Psoas muscle (tissue), 8 donors: ENCODE data around the gene SYNPR. TPM values are rescaled to one million over a fixed set of nuclear protein-coding genes. Genes with fewer than 3 reads are reported as not detected.

Experiments
- ATAC-seq, 4 donors: fragments of 200-7000 bp; cut with Tn5 transposase; one replicate each; pipeline ENCODE4 v1.9.1; 2020; ENCODE audit warnings: moderate library complexity in 3 of 4, mild to moderate bottlenecking in 2 of 4
- DNase-seq, 2 donors: peaks; one replicate each; pipeline ENCODE4 v3.0.0-alpha.2; 2020
- H3K27ac ChIP-seq: fragments of 200-600 bp; one replicate; pipeline ENCODE4 v1.8.0; 2022
- H3K27me3 ChIP-seq, 3 donors: fragments of 200-600 bp in 1 of 3; one replicate each; pipeline versions ENCODE4 v1.6.1 to v1.8.0; 2013 to 2022; ENCODE audit warnings: low read length in 2 of 3, mild to moderate bottlenecking in 2 of 3, moderate library complexity in 1 of 3; ENCODE audit not compliant: insufficient read depth in 3 of 3
- H3K36me3 ChIP-seq, 2 donors: fragments of 200-600 bp in 1 of 2; one replicate each; pipeline versions ENCODE4 v1.6.1 to v1.8.0; 2013 to 2022; ENCODE audit warnings: low read depth in 1 of 2, mild to moderate bottlenecking in 1 of 2, moderate library complexity in 1 of 2; ENCODE audit not compliant: insufficient read depth in 1 of 2
- H3K4me1 ChIP-seq: fragments of 200-600 bp; one replicate; pipeline ENCODE4 v1.8.0; 2022
- H3K4me3 ChIP-seq: fragments of 200-600 bp; one replicate; pipeline ENCODE4 v1.8.0; 2022; ENCODE audit warnings: mild to moderate bottlenecking
- H3K9me3 ChIP-seq: fragments of 200-600 bp; one replicate; pipeline ENCODE4 v1.8.0; 2022
- WGBS, 3 donors: extraction: QIAGEN DNeasy Blood & Tissue Kit; methylation state at CpG; one replicate each; pipeline versions ENCODE4 v1.1.6 to v1.1.7; 2013; 5-methylcytosine and 5-hydroxymethylcytosine counted together
- intact Hi-C, 2 donors: fragments of 100-400 bp; cut with DNase I; formaldehyde crosslinking; loops; one replicate each; pipeline versions ENCODE4 v1.11.0 to v1.14.2; 2022
- polyA plus RNA-seq, 3 donors: library from polyadenylated mRNA; stranded (reverse); fragments of 200-250 nt; gene quantifications; one replicate each; pipeline ENCODE4 v1.2.3, GENCODE V29; 2013
- total RNA-seq, 4 donors: library from RNA; stranded (reverse); fragmentation: NEBNext Ultra II Directional in 2 of 4; extraction: Animal tissue kit (Norgen Biotek cat#: 25700) in 2 of 4; gene quantifications; one replicate each; pipeline versions ENCODE4 v1.2.1 to v1.2.4, GENCODE V29; 2021 to 2023
- TF ChIP-seq, protein P1 (sequence below): fragments of 200-600 bp; IDR thresholded peaks from one replicate; pipeline ENCODE4 v1.8.0; 2022; ENCODE audit warnings: antibody characterized with exemption
- donor health status: healthy with polysubstance abuse.
- donor health status: DM: no; HTN: no; CAD: no; lungs with moderate emphysema.
- donor health status: Bipolar disorder and iron deficiency.
- donor health status: healthy.
- donor health status: DM: yes; HTN: yes; CAD: no.
- donor health status: DM: no; HTN: no; CAD: no.
- donor health status: DM: no; HTN: no; CAD: no.
- donor health status: DM: yes; HTN: yes; CAD: no.

The SYNPR gene
- total and polyA plus RNA-seq, 7 donors = 0.03 TPM; not detected in 6

DNA sequence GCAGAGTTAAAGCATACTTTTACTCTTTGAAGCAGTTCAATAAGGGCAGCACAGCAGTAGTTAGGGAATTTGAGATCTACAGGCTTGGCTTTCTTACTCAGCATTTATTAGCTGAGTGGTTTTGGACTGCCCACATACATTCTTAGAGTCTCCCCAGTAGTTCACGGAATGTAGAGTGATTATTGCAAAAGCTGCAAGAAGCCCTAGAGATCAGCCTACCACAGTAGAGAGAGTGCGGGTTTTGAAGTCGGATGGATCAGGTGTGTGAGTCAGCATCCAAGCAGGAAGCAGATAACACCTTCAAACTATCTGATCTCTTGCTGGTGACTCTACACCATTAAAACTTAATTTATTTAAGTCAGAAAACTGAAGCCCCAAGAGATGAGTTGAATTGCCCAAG is 171.9 kb downstream of the SYNPR start:
- no peaks in the 10 kb centered on the region for H3K9me3 ChIP-seq
- no peaks in the 10 kb centered on the region for H3K4me1 ChIP-seq
- no peak overlapping the region for H3K27ac ChIP-seq
- no peaks in the 10 kb centered on the region for H3K27me3 ChIP-seq
- intact Hi-C loops = no loop called here
- no peak overlapping the region for H3K4me3 ChIP-seq
- no peak for ATAC-seq
- DNase-seq = no peak
- 79 to 82% (median 79%) methylated on average over 3 of the region's 3 CpGs for WGBS, 3 donors
- no peaks in the 10 kb centered on the region for H3K36me3 ChIP-seq
- TF ChIP-seq, protein P1, sequence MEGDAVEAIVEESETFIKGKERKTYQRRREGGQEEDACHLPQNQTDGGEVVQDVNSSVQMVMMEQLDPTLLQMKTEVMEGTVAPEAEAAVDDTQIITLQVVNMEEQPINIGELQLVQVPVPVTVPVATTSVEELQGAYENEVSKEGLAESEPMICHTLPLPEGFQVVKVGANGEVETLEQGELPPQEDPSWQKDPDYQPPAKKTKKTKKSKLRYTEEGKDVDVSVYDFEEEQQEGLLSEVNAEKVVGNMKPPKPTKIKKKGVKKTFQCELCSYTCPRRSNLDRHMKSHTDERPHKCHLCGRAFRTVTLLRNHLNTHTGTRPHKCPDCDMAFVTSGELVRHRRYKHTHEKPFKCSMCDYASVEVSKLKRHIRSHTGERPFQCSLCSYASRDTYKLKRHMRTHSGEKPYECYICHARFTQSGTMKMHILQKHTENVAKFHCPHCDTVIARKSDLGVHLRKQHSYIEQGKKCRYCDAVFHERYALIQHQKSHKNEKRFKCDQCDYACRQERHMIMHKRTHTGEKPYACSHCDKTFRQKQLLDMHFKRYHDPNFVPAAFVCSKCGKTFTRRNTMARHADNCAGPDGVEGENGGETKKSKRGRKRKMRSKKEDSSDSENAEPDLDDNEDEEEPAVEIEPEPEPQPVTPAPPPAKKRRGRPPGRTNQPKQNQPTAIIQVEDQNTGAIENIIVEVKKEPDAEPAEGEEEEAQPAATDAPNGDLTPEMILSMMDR = no peak

DNA sequence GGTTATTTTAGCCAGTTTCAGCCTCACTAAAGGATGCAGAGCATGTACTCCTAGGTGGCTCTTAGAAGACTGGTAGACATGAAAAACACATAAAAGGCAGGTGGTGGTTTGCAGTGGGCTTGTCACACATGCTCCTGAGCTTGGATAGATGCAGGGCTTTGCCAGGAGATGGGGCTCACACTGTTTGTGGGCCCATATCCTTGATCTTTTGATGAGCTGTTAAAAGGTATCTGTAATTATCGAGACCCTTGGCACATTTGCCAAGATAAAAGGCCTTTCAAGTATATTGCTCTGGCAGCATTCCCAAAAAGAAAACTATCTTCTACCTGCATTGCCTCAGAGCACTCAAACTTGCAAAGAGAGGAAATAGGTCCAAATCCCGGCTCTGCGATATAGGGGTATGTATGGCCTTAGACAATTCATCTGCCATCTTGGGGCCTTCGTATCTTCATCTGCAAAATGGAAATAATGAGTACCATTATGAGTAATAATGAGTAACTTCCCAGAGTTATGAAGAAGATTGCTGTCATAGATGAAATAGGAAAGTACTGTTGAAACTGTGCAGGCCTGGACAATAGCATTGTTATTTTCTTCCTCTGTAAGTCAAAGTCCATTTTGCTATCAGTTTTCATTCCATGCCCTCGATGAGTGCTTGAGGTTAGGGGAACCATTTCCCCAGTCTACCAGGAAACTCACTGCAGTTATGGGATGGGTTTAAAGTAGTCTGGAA is 172.7 kb downstream of the SYNPR start:
- intact Hi-C loops = no loop called here
- Histone ChIP-seq H3K4me1 (no peaks in the 10 kb centered on the region), H3K4me3 (no peak overlapping the region), H3K27me3 (no peaks in the 10 kb centered on the region), H3K27ac (no peak overlapping the region), H3K36me3 (no peaks in the 10 kb centered on the region), H3K9me3 (no peaks in the 10 kb centered on the region)
- TF ChIP-seq, protein P1 = no peak
- no peak for DNase-seq
- ATAC-seq = no peak
- WGBS, 3 donors = 81 to 82% (median 81%) methylated on average over 5 of the region's 5 CpGs

DNA sequence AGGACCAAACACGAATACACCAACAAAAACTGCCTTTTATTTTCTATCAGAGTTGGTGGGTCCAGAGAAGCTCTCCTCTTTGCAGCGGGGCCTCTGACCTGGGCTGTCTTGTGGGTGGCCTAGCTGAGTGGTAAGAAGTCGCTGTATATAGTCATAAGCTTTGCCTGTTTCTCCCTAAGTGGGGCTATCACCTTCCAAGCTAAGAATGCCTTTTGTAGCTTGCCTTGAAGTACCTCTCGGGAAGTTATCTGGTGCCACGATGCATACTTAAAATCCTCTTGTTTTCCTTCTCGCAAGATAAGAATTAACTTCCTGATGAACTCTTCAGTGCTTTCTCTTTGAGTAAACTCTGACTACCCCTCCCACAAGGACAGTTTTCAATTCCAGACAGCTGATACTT is 178.8 kb downstream of the SYNPR start:
- intact Hi-C loops = no loop called here
- Histone ChIP-seq H3K36me3 (no peaks in the 10 kb centered on the region), H3K27ac (no peak overlapping the region), H3K9me3 (no peaks in the 10 kb centered on the region), H3K27me3 (peaks cover 0 to 2% (median 0%) of the 10 kb centered on the region in 3 donors), H3K4me1 (no peaks in the 10 kb centered on the region), H3K4me3 (no peak overlapping the region)
- TF ChIP-seq, protein P1 = no peak
- DNase-seq (no peak), ATAC-seq (no peak)
- 66 to 75% (median 72%) methylated on average over 6 of the region's 6 CpGs for WGBS, 3 donors

DNA sequence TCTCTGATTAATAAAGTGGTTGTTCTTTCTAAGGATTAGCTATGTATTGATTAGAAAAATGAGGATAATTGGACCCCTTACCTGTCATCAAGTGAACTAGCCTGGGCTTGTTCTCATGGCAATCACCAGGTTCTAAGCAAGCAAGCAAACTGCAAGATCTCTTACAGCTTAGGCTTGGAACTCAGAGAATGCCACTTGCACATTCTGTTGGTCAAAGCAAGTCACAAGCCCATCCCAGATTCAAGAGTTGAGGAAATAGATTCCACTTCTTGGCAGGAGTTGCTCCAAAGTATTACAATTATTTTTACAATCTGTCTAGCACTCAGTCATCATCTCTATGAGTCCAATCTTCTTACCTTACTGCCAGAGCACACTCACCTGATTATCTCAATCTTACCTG is 180.3 kb downstream of the SYNPR start:
- H3K4me3 ChIP-seq = no peak overlapping the region
- ATAC-seq (no peak), DNase-seq (no peak)
- H3K36me3 ChIP-seq = no peaks in the 10 kb centered on the region
- TF ChIP-seq, protein P1 = no peak
- no peak overlapping the region for H3K27ac ChIP-seq
- H3K27me3 ChIP-seq = peaks cover 0 to 2% (median 0%) of the 10 kb centered on the region in 3 donors
- no peaks in the 10 kb centered on the region for H3K9me3 ChIP-seq
- H3K4me1 ChIP-seq = no peaks in the 10 kb centered on the region
- intact Hi-C loops = no loop called here

DNA sequence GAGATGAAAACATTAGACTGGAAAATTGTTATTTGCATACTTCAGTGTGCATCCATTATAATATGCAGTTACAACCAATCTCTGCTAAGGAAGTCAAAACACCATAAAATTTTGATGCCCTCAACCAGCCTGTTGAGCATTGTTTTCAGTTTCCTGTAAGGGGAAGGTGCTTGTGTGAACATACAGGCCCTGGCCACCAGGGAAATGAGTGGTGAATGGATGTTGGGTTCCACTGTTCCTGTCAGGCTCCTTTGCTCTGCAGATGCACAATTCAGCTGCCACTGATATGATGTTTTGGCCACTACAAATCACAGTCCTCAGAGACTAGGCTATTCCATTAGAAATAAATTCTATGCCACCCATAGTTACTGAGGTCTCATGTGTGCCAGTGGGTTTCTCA is 184.6 kb downstream of the SYNPR start:
- intact Hi-C loops = no loop called here

More for the DNA sequence above, 184.6 kb downstream of the SYNPR start:
- Histone ChIP-seq H3K27me3 (no peaks in the 10 kb centered on the region), H3K4me1 (no peaks in the 10 kb centered on the region), H3K4me3 (no peak overlapping the region), H3K9me3 (no peaks in the 10 kb centered on the region), H3K27ac (no peak overlapping the region), H3K36me3 (no peaks in the 10 kb centered on the region)
- DNase-seq (no peak), ATAC-seq (no peak)
- TF ChIP-seq, protein P1 = no peak
